H9 (cell line): Measurements from ENCODE around the gene GORAB. TPM values are rescaled to one million over a fixed set of nuclear protein-coding genes. Genes with fewer than 3 reads are reported as not detected.

Source experiments
- DNase-seq: peaks from one replicate; pipeline ENCODE4 v3.0.0-alpha.2; 2017
- H2AFZ ChIP-seq: one replicate; pipeline ENCODE4 v1.6.1; 2013; ENCODE audit warnings: mild to moderate bottlenecking, low read length, control low read depth, moderate library complexity
- H2AK5ac ChIP-seq: 2 replicates; pipeline ENCODE4 v1.6.1; 2013; ENCODE audit warnings: low read length, control low read depth, mixed read lengths; ENCODE audit not compliant: insufficient read length
- H2BK120ac ChIP-seq: one replicate; pipeline ENCODE4 v1.6.1; 2013; ENCODE audit warnings: low read depth, mild to moderate bottlenecking, low read length, control low read depth, inconsistent platforms; ENCODE audit not compliant: poor library complexity, severe bottlenecking
- H2BK12ac ChIP-seq: 2 replicates; pipeline ENCODE4 v1.6.1; 2013; ENCODE audit warnings: low read length, control low read depth, mixed read lengths, low read depth; ENCODE audit not compliant: insufficient read length
- H2BK15ac ChIP-seq: 2 replicates; pipeline ENCODE4 v1.6.1; 2013; ENCODE audit warnings: low read depth, low read length, control low read depth
- H2BK20ac ChIP-seq: one replicate; pipeline ENCODE4 v1.6.1; 2013; ENCODE audit warnings: low read depth, mild to moderate bottlenecking, low read length, control low read depth, inconsistent platforms; ENCODE audit not compliant: poor library complexity, severe bottlenecking
- H2BK5ac ChIP-seq: 2 replicates; pipeline ENCODE4 v1.6.1; 2013; ENCODE audit warnings: low read length, control low read depth, mixed read lengths; ENCODE audit not compliant: insufficient read length
- H3K14ac ChIP-seq: 2 replicates; pipeline ENCODE4 v1.6.1; 2013; ENCODE audit warnings: low read length, control low read depth; ENCODE audit not compliant: insufficient read depth
- H3K18ac ChIP-seq: 2 replicates; pipeline ENCODE4 v1.6.1; 2013; ENCODE audit warnings: low read depth, mild to moderate bottlenecking, mixed read lengths, low read length, control low read depth; ENCODE audit not compliant: insufficient read length
- H3K23ac ChIP-seq: 2 replicates; pipeline ENCODE4 v1.6.1; 2013; ENCODE audit warnings: low read length, control low read depth, mixed read lengths, low read depth; ENCODE audit not compliant: insufficient read length
- H3K23me2 ChIP-seq: 2 replicates; pipeline ENCODE4 v1.6.1; 2013; ENCODE audit warnings: low read depth, mild to moderate bottlenecking, mixed read lengths, low read length, control low read depth; ENCODE audit not compliant: insufficient read length, poor library complexity, severe bottlenecking
- H3K27ac ChIP-seq: 2 replicates; pipeline ENCODE4 v1.5.1; 2013; ENCODE audit warnings: low read length, control low read depth, mixed read lengths, low read depth; ENCODE audit not compliant: insufficient read length
- H3K27me3 ChIP-seq: 2 replicates; pipeline ENCODE4 v1.6.1; 2013; ENCODE audit warnings: low read length, control low read depth, inconsistent platforms; ENCODE audit not compliant: insufficient read depth
- H3K4ac ChIP-seq: 2 replicates; pipeline ENCODE4 v1.6.1; 2013; ENCODE audit warnings: low read depth, mild to moderate bottlenecking, control low read depth, inconsistent platforms, low read length, moderate library complexity
- H3K4me1 ChIP-seq: 2 replicates; pipeline ENCODE4 v1.6.1; 2013; ENCODE audit warnings: low read length, control low read depth, inconsistent platforms; ENCODE audit not compliant: insufficient read depth
- H3K4me2 ChIP-seq: 2 replicates; pipeline ENCODE4 v1.6.1; 2013; ENCODE audit warnings: low read length, control low read depth, mixed read lengths; ENCODE audit not compliant: insufficient read length, insufficient read depth
- H3K56ac ChIP-seq: 2 replicates; pipeline ENCODE4 v1.6.1; 2013; ENCODE audit warnings: low read depth, mild to moderate bottlenecking, mixed read lengths, low read length, control low read depth; ENCODE audit not compliant: insufficient read length
- H3K79me1 ChIP-seq: 2 replicates; pipeline ENCODE4 v1.6.1; 2013; ENCODE audit warnings: low read depth, mild to moderate bottlenecking, moderate library complexity, low read length, control low read depth, inconsistent platforms; ENCODE audit not compliant: insufficient read depth, poor library complexity, severe bottlenecking
- H3K79me2 ChIP-seq: 2 replicates; pipeline ENCODE4 v1.6.1; 2013; ENCODE audit warnings: low read length, control low read depth, inconsistent platforms; ENCODE audit not compliant: insufficient read depth
- H3K9ac ChIP-seq: 2 replicates; pipeline ENCODE4 v1.6.1; 2013; ENCODE audit warnings: low read length, control low read depth, mixed read lengths; ENCODE audit not compliant: insufficient read length; ENCODE audit errors: extremely low read depth
- H3K9me3 ChIP-seq: one replicate; pipeline ENCODE4 v1.6.1; 2013; ENCODE audit warnings: low read depth, low read length, inconsistent platforms; ENCODE audit not compliant: control insufficient read depth
- H3T11ph ChIP-seq: one replicate; pipeline ENCODE4 v1.6.1; 2013; ENCODE audit warnings: mild to moderate bottlenecking, low read length, control low read depth, inconsistent platforms
- H4K20me1 ChIP-seq: one replicate; pipeline ENCODE4 v1.6.1; 2013; ENCODE audit not compliant: control insufficient read depth, insufficient read length, insufficient read depth
- H4K5ac ChIP-seq: 2 replicates; pipeline ENCODE4 v1.6.1; 2013; ENCODE audit warnings: low read depth, mild to moderate bottlenecking, mixed read lengths, low read length, control low read depth; ENCODE audit not compliant: insufficient read length
- H4K8ac ChIP-seq: replicated peaks from 2 replicates; pipeline ENCODE4 v1.6.1; 2013; ENCODE audit warnings: low read length, control low read depth, mixed read lengths, low read depth; ENCODE audit not compliant: insufficient read length
- H4K91ac ChIP-seq: 2 replicates; pipeline ENCODE4 v1.6.1; 2013; ENCODE audit warnings: low read depth, mild to moderate bottlenecking, moderate library complexity, mixed read lengths, low read length, control low read depth; ENCODE audit not compliant: insufficient read length
- H3K27ac Mint-ChIP-seq, 3 experiments: 2 replicates in 2 of 3; 3 replicates in 1 of 3; pipeline ENCODE4 v1.8.0; 2020 to 2021; ENCODE audit warnings: mixed read lengths in 3 of 3, mild to moderate bottlenecking in 1 of 3, moderate library complexity in 1 of 3
- H3K27me3 Mint-ChIP-seq: 2 replicates; pipeline ENCODE4 v1.8.0; 2021; ENCODE audit warnings: low read depth, mild to moderate bottlenecking, moderate library complexity, mixed read lengths
- H3K36me3 Mint-ChIP-seq, 3 experiments: 2 replicates in 2 of 3; 3 replicates in 1 of 3; pipeline ENCODE4 v1.8.0; 2020 to 2021; ENCODE audit warnings: low read depth in 3 of 3, mixed read lengths in 3 of 3; ENCODE audit not compliant: insufficient read depth in 1 of 3
- H3K4me1 Mint-ChIP-seq, 2 experiments: 2 replicates each; pipeline ENCODE4 v1.8.0; 2020; ENCODE audit warnings: mixed read lengths in 2 of 2
- H3K4me3 Mint-ChIP-seq, 2 experiments: 2 replicates in 1 of 2; 3 replicates in 1 of 2; pipeline ENCODE4 v1.8.0; 2020 to 2021; ENCODE audit warnings: mild to moderate bottlenecking in 2 of 2, mixed read lengths in 2 of 2, moderate library complexity in 1 of 2
- H3K9me3 Mint-ChIP-seq, 2 experiments: 2 replicates in 1 of 2; 3 replicates in 1 of 2; pipeline ENCODE4 v1.8.0; 2020; ENCODE audit warnings: mild to moderate bottlenecking in 2 of 2, mixed read lengths in 2 of 2, moderate library complexity in 1 of 2
- WGBS: extraction: QIAGEN DNeasy Blood & Tissue Kit; methylation state at CpG from one replicate; pipeline ENCODE4 v1.1.7; 2013; ENCODE audit warnings: missing lambda C conversion rate, low lambda C conversion rate, mixed read lengths; ENCODE audit not compliant: insufficient read length; ENCODE audit errors: extremely low coverage; 5-methylcytosine and 5-hydroxymethylcytosine counted together
- total RNA-seq: library from RNA; stranded (reverse); gene quantifications from 2 replicates; pipeline ENCODE4 v1.2.1, GENCODE V29; 2021
- TF ChIP-seq, protein P1 (sequence below): fragments of 200-600 bp; sonication (generic); conservative IDR thresholded peaks from 3 replicates; pipeline ENCODE4 v1.8.0; 2021; ENCODE audit warnings: antibody characterized with exemption, mild to moderate bottlenecking

Gene GORAB
- total RNA-seq, 1 experiment from 2014 or later, result 17.8 TPM

DNA sequence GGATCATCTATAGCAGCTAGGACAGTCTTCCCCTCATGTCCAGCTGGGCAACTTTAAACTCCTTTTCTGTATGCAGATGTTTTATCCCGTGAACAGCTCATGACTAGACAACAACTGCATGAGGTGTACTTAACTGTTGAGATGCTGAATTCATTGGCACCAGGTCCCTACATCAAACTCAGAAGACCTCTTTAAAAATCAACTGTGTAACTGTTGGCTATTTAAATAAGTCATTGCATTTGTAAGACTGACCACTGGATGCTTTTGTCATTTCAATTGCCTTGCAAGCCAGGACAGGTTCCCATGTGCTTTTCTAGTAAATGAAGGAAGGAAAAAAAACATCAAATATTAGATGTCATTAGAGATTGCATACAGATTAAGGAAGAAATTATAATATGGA, 28.3 kb upstream of the GORAB start:
- Mint-ChIP-seq H3K4me1 (peaks cover 14 to 16% of the 10 kb centered on the region in 2 experiments), H3K27ac (peak overlapping the region in 1 of 3 experiments; percentile 6; a peak in 1 of 7 replicates), H3K9me3 (peaks cover 6 to 8% of the 10 kb centered on the region in 2 experiments; a peak in 4 of 5 replicates), H3K36me3 (peaks cover 2 to 20% (median 8%) of the 10 kb centered on the region in 3 experiments; a peak in 5 of 7 replicates), H3K4me3 (no peak overlapping the region), H3K27me3 (peaks cover 5% of the 10 kb centered on the region)
- Histone ChIP-seq H3K4me2 (peak overlapping the region; percentile 35), H3K27me3 (no peaks in the 10 kb centered on the region), H3K79me1 (no peaks in the 10 kb centered on the region), H3K27ac (no peak overlapping the region), H3K23me2 (no peaks in the 10 kb centered on the region), H2AFZ (no peak overlapping the region), H4K5ac (no peak overlapping the region), H3K9ac (no peak overlapping the region), H2BK20ac (no peak overlapping the region), H3K4me1 (peaks cover 6% of the 10 kb centered on the region), H3K56ac (no peak overlapping the region), H3K23ac (no peak overlapping the region), H3K79me2 (no peaks in the 10 kb centered on the region), H4K8ac (no peak overlapping the region), H3K14ac (no peak overlapping the region), H2BK120ac (no peak overlapping the region), H2BK15ac (no peak overlapping the region), H2BK12ac (no peak overlapping the region), H3K9me3 (no peaks in the 10 kb centered on the region), H2AK5ac (no peak overlapping the region), H4K20me1 (no peaks in the 10 kb centered on the region), H4K91ac (no peak overlapping the region), H3K4ac (no peak overlapping the region), H2BK5ac (no peak overlapping the region), H3T11ph (no peak overlapping the region), H3K18ac (no peak overlapping the region)
- TF ChIP-seq, protein P1, sequence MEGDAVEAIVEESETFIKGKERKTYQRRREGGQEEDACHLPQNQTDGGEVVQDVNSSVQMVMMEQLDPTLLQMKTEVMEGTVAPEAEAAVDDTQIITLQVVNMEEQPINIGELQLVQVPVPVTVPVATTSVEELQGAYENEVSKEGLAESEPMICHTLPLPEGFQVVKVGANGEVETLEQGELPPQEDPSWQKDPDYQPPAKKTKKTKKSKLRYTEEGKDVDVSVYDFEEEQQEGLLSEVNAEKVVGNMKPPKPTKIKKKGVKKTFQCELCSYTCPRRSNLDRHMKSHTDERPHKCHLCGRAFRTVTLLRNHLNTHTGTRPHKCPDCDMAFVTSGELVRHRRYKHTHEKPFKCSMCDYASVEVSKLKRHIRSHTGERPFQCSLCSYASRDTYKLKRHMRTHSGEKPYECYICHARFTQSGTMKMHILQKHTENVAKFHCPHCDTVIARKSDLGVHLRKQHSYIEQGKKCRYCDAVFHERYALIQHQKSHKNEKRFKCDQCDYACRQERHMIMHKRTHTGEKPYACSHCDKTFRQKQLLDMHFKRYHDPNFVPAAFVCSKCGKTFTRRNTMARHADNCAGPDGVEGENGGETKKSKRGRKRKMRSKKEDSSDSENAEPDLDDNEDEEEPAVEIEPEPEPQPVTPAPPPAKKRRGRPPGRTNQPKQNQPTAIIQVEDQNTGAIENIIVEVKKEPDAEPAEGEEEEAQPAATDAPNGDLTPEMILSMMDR, result no peak
- no CpG with 5 or more reads among the region's 1 CpG for WGBS
- no peak for DNase-seq
